Measurements from ENCODE around the gene CRACR2B. TPM values are rescaled to one million over a fixed set of nuclear protein-coding genes. Genes with fewer than 3 reads are reported as not detected.

Gene CRACR2B
- total RNA-seq, result 9.7 and 13.5 TPM in 2 replicates
- total RNA-seq (2013), result 10.4 TPM
- polyA plus RNA-seq, result 13.6 and 67.7 TPM in 2 replicates
- polyA minus RNA-seq, result 4.5 and 12.7 TPM in 2 replicates

DNA sequence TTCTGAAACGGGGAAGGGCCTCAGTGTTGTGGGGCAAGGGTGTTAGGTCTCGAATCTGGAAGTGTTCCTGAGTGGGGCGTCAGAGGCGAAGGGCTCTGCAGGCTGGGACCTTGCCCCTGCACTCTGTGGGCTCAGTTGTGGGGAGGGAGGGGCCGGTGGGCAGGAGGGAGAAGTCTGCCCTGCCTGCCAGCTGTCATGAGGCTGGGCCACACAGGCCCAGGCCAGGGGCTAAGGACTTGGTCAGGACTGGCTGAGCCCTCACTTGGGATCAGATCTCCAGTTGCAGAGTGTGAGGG lies at the start of gene CRACR2B:
CRACR2B (plus strand) TSS at position 23 of the 296 bp plus-strand sequence. CDS start 689 bp downstream, outside the sequence.
- Mint-ChIP-seq H3K27ac (peak within 1 kb of the TSS; percentile 74), H3K4me1 (peaks cover 49% of the 10 kb centered on the region), H3K27me3 (peaks cover 7% of the 10 kb centered on the region), H3K9me3 (ENCODE audit: insufficient read depth) (no peaks in the 10 kb centered on the region), H3K4me3 (peak within 1 kb of the TSS; percentile 88)
- WGBS (ENCODE audit: insufficient coverage), result 31% methylated on average over 5 of the region's 5 CpGs
- TF ChIP-seq, protein P1, sequence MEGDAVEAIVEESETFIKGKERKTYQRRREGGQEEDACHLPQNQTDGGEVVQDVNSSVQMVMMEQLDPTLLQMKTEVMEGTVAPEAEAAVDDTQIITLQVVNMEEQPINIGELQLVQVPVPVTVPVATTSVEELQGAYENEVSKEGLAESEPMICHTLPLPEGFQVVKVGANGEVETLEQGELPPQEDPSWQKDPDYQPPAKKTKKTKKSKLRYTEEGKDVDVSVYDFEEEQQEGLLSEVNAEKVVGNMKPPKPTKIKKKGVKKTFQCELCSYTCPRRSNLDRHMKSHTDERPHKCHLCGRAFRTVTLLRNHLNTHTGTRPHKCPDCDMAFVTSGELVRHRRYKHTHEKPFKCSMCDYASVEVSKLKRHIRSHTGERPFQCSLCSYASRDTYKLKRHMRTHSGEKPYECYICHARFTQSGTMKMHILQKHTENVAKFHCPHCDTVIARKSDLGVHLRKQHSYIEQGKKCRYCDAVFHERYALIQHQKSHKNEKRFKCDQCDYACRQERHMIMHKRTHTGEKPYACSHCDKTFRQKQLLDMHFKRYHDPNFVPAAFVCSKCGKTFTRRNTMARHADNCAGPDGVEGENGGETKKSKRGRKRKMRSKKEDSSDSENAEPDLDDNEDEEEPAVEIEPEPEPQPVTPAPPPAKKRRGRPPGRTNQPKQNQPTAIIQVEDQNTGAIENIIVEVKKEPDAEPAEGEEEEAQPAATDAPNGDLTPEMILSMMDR (IDR thresholded peaks at IDR 0.05), result no peak
- TF ChIP-seq EZH2 (IDR thresholded peaks at IDR 0.05; ENCODE audit: borderline replicate concordance, insufficient read depth, low read depth, low read length, poor library complexity, severe bottlenecking), result no peak
- no peak for ATAC-seq (ENCODE audit: low read depth)
- intact Hi-C loops (cut with micrococcal nuclease), result no loop called here
- Histone ChIP-seq H3K4me2 (replicated peaks; ENCODE audit: low read depth, low read length, poor library complexity, severe bottlenecking) (peak within 1 kb of the TSS; percentile 99), H3K4me1 (ENCODE audit: control insufficient read depth in 2 of 2, insufficient read depth in 2 of 2, low read length in 2 of 2) (peaks cover 60 to 62% of the 10 kb centered on the region in 2 donors), H4K20me1 (ENCODE audit: control insufficient read depth, insufficient read depth, low read length, poor library complexity, severe bottlenecking) (peaks cover 74% of the 10 kb centered on the region), H3K9ac (ENCODE audit: low read length) (peak within 1 kb of the TSS; percentile 66), H3K79me2 (ENCODE audit: control insufficient read depth, insufficient read depth, low read length) (no peaks in the 10 kb centered on the region), H3K27me3 (replicated peaks in 1 of 4; ENCODE audit: control extremely low read depth in 1 of 4, control insufficient read depth in 3 of 4, insufficient read depth in 4 of 4, low read length in 3 of 4) (peaks cover 0 to 47% (median 17%) of the 10 kb centered on the region in 4 experiments), H3K27ac (ENCODE audit: low read length in 2 of 2) (peak within 1 kb of the TSS in 1 of 2 donors; percentile 15), H3K4me3 (ENCODE audit: control extremely low read depth in 1 of 5, extremely low read depth in 1 of 5, insufficient read depth in 1 of 5, low read depth in 2 of 5, low read length in 4 of 5) (peak within 1 kb of the TSS in 4 of 5 experiments; percentile 39 to 61 (median 52)), H3K9me3 (ENCODE audit: control extremely low read depth in 1 of 3, control insufficient read depth in 2 of 3, insufficient read depth in 1 of 3, low read length in 2 of 3) (peaks cover 0 to 15% (median 0%) of the 10 kb centered on the region in 3 donors), H2AFZ (ENCODE audit: insufficient read depth, low read depth, low read length, poor library complexity, severe bottlenecking) (peak within 1 kb of the TSS; percentile 71), H3K36me3 (replicated peaks in 1 of 2; ENCODE audit: control extremely low read depth in 1 of 2, control insufficient read depth in 1 of 2, extremely low read depth in 1 of 2, insufficient read depth in 2 of 2, low read length in 1 of 2) (peaks cover 0 to 6% of the 10 kb centered on the region in 2 experiments)
- CTCF ChIA-PET, result interaction anchor here (1.4 kb wide), 1 partner anchor 15 kb away, joined by 3 read pairs; the partner anchor contains the start of gene TSPAN4
- POLR2A ChIA-PET, result interaction anchor here (0.6 to 6.4 kb wide), 3 partner anchors 8 to 22 kb away, joined by 6 to 57 read pairs (median 17); partner anchors contain the start of genes PNPLA2, POLR2L and TSPAN4
- DNase-seq, result peak; percentile 57
